GM18870 (cell line): ENCODE data around the gene PLSCR3.

Source experiments
- ATAC-seq: cut with Tn5 transposase; IDR thresholded peaks from one replicate; pipeline ENCODE4 v1.9.1; 2021; ENCODE audit warnings: moderate library complexity; ENCODE audit not compliant: unreplicated experiment

PLSCR3 gene

GRCh38 chr17:7426896-7427489, 32.7 kb upstream of the PLSCR3 start:
- ATAC-seq, result no peak

GRCh38 chr17:7426203-7426863, 32.0 kb upstream of the PLSCR3 start:
- ATAC-seq, result no peak

GRCh38 chr17:7425756-7426155, 31.4 kb upstream of the PLSCR3 start:
- ATAC-seq, result no peak

- no peak for ATAC-seq
Measured at GRCh38 chr17:7425316-7425715, 31.0 kb upstream of the PLSCR3 start, which contains the start of gene SPEM2. Gene SPEM2 (plus strand): TSS chr17:7425616. CDS start chr17:7425689, 73 bp downstream.

- ATAC-seq, result no peak
Measured at GRCh38 chr17:7423679-7424078, 29.4 kb upstream of the PLSCR3 start.

- ATAC-seq, result no peak
Measured at GRCh38 chr17:7421186-7421585, 26.9 kb upstream of the PLSCR3 start.

GRCh38 chr17:7419819-7420610, 25.7 kb upstream of the PLSCR3 start, which contains the start of gene SPEM1:
Gene SPEM1 (plus strand): TSS chr17:7420324. CDS start chr17:7420385, 61 bp downstream.
- ATAC-seq, result no peak

- no peak for ATAC-seq
Measured at GRCh38 chr17:7418472-7419152, 24.3 kb upstream of the PLSCR3 start.

GRCh38 chr17:7417056-7417655, 22.8 kb upstream of the PLSCR3 start:
- ATAC-seq, result no peak

GRCh38 chr17:7416323-7416722, 22.0 kb upstream of the PLSCR3 start:
- no peak for ATAC-seq

GRCh38 chr17:7415784-7416183, 21.5 kb upstream of the PLSCR3 start:
- no peak for ATAC-seq

- ATAC-seq, result no peak
Measured at GRCh38 chr17:7414837-7415236, 20.5 kb upstream of the PLSCR3 start.

GRCh38 chr17:7413346-7413985, 19.1 kb upstream of the PLSCR3 start:
- no peak for ATAC-seq

- ATAC-seq, result no peak
Measured at GRCh38 chr17:7411427-7411750, 17.1 kb upstream of the PLSCR3 start.

GRCh38 chr17:7410634-7411426, 16.5 kb upstream of the PLSCR3 start:
- ATAC-seq, result no peak

- no peak for ATAC-seq
Measured at GRCh38 chr17:7409716-7410115, 15.4 kb upstream of the PLSCR3 start.

- no peak for ATAC-seq
Measured at GRCh38 chr17:7408863-7409262, 14.5 kb upstream of the PLSCR3 start.

- no peak for ATAC-seq
Measured at GRCh38 chr17:7408252-7408727, 14.0 kb upstream of the PLSCR3 start.

- no peak for ATAC-seq
Measured at GRCh38 chr17:7407485-7408251, 13.3 kb upstream of the PLSCR3 start, which contains the start of gene NLGN2. Gene NLGN2 (plus strand): TSS chr17:7407845. CDS start chr17:7408256, 411 bp downstream.
